Fibroblast of the conjunctiva (primary cell): ENCODE measurements around the gene BARX2.

Experiments
- DNase-seq: peaks from one replicate; pipeline ENCODE4 v3.0.0-alpha.2; 2010; ENCODE audit warnings: low read depth

Gene BARX2

DNA sequence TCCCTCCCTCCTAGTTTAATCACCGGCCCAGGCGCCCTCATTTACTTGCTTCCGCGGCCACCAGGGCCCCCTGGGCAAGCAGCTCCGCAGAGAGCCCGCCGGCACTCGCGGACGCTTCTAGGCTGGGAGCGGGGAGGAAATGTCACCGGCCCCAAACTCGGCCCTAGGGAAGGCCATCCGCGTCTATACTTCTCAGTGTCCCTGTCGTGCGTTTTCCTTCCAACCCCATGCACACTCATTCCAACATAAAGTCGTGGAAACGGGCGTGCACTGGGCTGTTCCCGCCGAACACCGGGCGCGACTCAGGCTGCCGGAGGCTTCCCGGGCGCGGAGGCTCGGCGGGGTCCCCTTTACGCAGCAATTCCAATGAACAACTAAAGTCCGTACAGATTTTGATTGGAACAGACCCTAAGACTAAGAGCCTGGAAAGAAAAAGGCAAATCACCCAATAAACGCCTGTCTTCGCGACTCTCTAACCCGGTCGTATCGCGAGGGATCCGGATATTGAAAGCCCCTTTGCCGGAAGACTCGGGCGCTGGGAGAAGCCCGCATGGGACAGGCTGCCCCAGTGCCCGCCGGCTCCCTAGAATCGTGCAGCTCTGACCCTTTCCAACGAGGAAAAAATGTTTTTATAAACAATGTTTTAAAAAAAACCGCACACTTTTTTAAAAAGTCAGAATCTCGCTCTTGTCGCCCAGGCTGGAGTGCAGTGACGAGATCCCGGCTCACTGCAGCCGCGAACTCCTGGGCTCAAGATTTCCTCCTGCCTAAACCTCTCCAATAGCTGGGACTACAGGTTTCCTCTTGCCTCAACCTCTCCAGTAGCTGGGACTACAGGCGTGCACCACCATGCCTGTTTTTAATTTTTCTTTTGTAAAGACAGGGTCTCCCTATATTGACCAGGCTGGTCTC, 1.3 kb upstream of the BARX2 start:
- no peak for DNase-seq

DNA sequence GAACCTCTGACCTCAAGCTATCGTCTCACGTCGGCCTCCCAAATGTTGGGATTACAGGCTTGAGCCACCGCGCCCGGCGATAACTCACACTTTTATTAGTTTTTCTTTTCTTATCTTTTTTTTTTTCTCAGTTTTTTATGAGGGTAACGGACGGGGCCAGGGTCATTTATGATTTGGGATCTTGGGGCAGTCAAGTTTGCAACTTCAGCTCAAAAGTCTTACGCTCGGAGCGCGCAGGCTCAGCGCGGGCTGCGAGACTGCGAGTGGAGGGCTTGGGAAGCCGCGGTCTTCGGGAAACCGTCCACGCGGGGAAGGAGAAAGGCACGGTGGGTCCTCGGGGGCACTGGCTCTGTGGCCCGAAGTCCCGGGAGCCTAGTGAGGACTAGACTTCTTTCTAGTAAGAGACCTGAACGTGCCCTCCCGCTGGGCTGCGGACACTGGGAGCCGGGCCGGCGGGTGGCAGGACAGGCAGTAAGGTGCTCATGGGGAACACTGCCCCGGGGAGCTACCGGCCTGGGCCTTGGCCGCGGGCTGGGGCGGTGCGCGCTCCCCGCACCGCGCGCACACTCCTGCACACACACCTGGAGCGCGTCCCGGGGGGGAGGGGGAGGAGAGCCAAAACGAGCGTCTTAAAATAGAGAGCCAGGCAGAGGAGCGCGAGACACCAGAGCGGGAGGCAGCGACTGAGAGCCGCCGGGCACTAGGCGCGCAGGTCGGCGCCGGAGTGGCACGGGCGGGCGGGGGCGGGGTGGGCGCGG, 476 bp upstream of the BARX2 start:
- DNase-seq = no peak

DNA sequence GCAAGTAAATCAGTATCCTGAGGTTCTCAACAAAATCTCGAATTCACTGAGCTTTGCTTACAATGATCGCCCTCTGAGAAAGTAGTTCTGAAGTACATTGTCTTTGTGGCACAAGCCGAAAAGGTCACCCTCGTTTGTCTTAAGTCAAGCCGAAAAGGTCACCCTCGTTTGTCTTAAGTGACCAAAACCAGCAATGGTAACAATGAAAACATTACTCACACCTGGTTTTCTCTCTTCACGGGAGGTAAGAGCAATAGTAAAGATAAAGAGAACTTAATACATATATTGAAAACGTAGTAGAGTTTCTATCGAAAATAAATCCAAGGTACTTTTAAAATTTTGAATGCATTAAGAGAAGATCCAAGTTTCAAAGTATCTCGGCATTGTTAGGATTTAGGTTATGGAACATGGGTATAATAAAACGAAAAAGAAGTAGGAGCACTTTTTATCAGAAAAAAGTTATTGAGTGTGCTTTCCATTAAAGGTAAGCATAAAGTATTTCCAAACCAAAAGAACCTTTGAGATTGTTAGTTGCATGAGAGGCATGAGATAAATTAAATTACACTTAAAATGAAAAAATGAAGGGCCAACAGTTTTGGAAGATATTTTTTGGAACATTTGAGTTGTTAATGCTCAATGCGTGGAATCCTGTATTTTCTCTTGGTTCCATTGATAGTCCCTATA, 1.2 kb downstream of the BARX2 start:
- no peak for DNase-seq

DNA sequence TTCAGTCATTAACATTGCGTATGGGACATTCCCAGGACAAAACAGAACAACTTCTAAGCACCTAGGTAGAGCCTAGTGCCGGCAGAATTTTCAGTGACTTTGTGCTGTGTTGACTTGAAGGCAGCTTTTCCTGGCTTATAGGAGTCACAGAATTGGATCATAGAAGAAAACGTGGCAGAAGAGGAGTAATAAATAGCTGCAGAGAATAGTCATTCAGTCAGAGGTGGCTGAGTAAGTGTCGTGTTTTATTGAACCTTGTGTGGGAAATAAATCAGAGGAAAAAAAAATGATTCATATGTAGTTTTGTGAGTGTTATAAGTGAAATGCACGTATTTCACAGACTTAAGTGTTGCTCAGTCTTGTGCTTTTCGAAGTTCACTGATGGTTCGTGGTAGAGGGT, 2.1 kb downstream of the BARX2 start:
- DNase-seq = no peak

DNA sequence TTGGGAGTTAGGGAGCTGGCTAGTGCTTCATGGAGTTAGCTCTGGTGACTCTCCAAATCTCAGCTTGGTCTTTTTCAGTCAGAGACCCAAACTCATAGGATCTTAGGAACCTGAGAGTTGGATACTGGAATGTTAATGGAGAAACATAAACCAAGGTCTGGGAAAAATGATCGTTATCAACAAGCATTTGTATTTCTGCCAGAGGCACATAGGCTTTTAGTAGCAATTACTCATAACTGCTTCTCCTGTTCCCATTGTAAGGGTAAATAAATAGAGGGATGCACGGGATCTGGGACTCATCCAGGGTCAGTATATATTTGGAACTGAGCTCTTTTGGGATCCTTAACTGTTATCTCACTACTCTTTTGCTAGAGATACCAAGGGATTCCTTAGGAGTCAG, 4.8 kb downstream of the BARX2 start:
- DNase-seq = no peak

DNA sequence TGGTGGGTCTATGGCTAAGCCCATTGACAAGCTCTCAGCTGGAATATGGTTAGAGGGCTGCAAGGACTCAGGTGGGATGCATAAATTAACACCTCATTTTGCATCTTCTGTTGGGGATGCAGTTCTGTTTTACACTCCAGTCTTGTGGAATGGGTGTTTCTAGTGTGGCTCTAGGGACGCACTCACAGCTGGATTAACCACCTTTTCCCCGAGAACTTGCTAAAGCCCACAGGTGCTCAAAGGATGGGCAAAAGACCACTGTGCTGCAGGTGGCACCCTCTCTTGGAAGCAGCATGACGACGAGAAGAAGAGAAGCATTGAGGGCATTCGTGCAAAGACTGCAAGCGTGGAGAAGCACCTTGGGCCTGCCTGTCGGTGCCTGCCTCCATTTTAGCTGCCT, 6.9 kb downstream of the BARX2 start:
- no peak for DNase-seq

DNA sequence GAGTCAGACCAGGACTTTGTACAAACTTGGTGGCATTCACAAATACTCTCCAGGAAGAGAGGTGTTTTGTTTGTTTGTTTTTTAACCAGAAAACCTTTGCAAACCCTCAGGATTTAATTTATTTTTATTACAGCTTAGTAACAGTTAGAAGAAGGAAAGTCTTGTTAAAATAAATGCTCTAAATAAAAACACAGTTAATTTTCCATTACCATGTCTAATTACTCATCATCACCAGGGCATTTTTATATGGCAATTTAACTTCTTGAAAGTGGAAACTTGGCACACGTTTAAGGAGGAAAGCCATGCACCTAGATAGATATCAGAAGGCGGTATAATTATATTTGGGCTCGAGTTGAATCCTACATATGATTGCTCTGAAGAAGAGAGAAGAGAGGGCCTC, 7.4 kb downstream of the BARX2 start:
- DNase-seq = no peak

DNA sequence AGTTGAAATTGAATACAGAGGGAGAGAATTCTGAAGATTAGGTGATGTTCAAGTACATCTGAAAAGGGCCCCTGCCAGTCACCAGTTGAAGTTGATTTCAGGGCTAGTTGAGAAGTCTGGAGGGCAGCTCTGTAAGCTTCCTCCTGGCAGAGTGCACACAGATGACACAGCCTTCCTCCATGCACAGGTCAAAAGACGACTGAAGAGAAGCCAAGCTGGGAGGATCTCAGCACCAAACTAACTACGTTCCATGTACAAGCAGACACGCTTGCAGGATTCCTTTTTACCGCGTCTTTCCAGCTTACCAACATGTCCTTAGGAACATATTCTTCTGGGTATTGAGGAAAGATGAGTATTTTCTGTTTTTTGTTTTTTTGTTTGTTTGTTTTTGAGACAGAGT, 7.9 kb downstream of the BARX2 start:
- DNase-seq = no peak

DNA sequence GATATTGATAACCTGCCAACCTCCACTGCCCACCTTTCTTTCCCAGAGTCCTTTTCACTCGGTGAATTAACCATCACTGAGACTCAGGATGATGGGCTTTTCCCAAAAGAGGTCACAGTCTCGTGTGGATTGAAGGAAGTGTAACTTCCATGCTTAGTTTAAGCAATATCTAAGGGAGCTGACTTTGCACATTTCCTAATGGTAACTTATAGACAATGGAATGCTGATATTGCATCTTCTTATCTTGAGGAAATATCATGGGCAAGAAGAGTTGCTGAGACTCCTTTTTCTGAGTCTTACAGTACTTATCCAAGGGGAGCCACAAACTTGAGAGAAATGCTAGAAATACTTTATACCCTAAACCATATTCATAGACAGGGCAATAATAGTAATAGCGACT, 8.8 kb downstream of the BARX2 start:
- no peak for DNase-seq

DNA sequence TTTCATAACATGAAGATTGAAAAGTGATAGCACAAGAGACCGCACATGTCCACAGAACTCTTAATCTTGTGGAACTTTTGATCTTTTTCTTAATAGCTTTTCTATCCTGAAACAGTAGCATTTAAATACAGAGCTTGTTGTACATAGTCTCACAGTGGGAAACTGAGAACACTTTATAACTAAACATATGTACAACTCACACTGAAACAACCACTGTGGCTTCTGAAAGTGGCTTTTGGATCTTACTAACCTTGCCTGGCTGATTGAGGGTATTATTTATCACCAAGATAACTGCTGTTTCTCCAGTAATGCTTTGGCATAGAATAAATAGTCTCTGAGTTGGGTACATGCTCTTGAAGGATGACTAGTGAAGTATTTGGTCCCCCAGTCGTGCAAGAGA, 10.2 kb downstream of the BARX2 start:
- DNase-seq = no peak

DNA sequence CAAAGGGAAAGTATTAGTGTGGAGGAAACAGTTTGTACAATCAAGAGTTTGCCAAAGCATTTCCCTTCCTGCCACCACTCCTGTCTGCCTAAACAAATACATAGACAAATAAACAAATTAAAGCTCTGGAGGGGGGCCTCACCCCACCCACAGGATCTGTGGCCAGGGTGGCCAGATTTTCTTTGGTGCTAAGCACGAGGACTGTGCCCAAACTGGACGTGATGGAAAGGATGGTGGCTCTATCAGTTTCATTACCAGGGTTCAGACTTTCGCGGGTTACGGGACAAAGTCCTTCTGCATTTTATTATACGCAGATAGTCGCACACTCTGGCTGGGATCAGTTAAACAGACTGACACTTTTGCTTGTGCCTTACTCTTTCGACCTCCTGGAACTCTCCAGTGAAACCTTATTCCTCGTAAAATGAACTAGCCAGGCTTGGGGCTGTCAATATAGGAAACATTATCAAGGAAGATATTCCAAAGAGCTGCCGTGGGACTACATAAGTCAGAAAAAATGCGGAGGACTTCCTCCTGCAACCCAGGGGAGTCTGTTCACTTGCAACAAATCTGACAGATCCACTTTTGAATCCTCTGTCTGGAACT, 11.2 kb downstream of the BARX2 start:
- DNase-seq = no peak

DNA sequence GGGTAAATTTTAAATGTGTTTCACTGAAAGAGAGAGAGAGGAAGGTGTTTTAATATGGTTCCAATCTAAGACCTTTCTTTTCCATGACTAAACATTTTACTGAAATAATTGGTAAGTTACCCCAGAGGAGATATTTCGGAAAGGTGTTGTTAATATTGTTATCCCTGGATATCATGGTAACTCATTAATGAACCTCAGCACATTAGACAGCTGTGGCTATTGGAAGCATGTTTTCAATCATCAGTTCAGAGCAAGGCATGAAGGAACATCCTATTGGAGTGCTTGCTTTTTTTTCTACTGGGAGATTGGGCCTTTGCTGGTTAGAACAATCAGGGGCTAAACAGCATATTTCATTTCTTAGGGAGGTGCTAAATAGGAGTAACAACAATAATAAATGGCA, 11.8 kb downstream of the BARX2 start:
- no peak for DNase-seq

DNA sequence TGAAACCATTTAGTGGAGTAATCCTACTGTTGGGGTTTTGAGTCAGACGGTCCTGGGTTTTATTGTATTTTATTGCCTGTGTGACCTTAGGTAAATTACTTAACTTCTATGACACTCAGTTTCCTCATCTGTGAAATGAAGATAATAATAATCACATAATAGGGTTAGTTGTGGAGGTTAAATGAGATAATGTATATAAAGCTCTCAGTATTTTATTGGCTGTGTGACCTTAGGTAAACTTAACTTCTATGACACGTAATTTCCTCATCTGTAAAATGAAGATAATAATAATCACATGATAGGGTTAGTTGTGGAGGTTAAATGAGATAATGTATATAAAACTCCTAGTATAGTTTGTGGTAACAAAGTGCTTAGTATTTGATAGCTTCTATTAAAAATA, 13.2 kb downstream of the BARX2 start:
- no peak for DNase-seq

DNA sequence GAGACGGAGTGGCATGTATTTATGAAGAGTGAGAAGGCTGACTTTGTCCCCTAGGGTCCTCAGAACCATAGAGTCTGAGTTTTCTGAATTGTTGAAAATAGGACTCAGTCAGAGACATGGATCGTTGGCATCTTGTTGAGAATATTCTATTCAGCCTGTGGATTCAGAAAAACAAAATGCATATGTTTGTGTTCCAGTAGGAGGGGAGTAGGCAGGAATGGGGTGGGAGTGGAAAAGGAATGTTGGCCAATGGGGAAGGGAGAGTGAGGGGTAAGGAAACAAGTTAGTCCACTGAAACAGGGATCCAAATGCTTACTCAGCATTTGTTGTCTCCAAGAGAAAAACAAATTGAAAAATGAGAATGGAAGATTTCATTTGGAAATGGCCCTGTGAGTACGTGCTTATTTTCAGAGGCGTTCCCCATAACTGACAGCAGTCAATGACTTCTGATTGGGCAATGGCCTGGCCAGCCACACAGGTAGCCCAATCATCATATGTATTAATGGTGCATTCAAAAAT, 14.7 kb downstream of the BARX2 start:
- DNase-seq = no peak

DNA sequence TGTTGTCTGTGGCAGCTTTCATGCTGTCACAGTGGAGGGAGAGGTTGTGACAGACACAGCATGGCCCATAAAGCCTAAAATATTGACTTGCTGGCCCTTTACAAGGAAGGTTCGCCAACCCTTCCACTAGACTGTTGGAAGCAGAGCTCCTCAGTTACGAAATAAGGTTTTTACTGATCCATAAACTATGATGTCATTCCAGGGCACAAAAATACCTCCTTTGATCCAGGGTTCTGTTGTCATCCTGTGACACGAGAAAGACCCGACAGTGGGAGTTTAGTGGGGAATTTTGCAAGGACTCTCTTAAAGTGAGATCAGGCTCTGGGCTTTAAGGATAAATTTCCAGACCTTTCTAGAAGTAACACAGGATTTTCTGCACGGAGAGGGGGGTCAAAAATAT, 15.7 kb downstream of the BARX2 start:
- DNase-seq = no peak

DNA sequence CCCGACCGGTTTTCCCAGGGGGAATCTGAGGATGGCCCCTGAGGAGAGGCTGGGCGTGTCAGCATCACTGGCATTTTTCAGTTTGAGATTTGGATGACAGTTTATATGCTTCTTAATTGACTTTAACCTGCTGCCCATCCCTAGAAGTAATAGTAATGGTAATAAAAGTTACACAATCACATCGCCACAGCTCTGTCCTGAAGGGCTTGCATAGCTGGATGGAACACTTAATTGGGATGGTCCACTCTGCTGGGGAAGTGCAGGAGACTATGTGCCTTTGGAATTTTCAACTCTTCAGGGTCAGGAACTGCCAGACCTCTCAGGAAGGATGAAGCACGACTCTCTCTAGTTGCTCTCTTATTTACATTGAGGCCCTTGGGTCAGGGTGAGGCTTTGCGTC, 16.2 kb downstream of the BARX2 start:
- DNase-seq = no peak

DNA sequence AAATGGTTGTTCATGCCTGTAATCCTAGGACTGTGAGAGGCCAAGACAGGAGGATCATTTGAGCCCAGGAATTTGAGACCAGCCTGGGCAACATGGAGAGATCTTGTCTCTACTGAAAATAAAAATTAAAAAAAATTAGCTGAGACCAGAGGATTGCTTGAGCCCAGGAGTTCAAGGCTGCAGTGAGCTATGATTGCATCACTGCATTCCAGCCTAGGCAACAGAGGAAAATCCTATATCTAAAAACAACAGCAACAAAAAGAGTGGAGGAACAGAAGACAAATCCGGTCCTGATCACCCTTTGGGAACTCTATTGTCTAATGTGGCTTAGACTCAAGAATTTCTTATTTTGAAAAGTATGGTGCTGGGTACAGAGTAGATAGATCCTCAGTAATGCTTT, 17.3 kb downstream of the BARX2 start:
- DNase-seq = no peak

DNA sequence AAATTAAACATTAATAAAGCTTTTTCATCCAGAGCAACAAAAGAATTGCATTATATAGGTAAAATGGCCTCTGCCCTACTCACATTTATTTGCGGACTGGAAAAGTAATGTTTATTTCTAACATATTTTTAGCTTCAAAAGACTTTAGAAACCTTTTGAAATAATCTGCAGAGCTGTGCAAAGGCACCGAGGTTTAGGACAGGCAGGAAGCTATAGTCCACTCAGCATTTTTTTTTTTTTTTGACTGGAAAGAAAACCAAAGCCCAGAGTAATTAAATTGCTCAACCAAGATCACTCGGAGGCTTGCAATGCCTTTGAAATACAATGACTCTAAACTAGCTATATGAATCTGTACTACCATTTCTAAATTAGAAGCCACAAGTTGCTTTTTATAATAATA, 19.1 kb downstream of the BARX2 start:
- no peak for DNase-seq

DNA sequence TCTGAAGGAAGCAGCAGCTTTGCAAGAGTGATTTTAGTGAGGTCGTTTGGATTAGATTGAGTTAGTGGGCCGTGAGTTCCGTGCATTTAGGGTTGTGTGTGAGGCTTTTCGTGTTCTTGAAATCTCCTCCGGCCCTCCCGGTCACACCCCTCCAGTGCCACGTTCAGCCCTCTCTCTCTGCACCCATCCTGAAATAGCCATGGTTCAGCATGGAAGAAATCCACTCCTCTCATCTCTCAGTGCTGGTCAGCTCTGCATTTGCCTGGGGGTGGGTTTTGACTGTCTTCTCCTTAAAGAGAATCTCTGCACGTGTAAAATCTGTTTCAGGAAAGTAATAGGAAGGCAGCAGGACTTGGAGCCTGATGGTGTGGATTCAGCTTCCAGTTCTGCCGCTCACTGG, 19.8 kb downstream of the BARX2 start:
- no peak for DNase-seq

DNA sequence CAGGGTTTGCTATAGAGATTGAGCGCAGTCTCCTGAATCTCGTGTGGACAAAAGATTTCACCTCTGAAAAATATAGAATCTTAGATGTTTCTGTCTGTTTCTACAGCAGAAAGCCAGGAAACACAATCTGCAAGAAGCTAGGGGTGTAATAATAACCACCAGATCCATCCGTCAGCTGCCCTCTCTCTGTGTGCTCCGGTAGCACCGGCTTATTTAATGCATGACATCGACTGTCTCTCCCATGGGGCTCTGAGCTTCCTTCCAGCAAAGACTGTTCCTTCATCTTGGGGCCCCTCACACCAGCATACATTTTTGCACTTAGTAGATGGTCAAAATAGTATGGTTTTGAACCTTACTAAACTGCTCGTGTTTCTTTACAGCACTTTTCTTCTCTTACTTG, 20.2 kb downstream of the BARX2 start:
- DNase-seq = no peak

DNA sequence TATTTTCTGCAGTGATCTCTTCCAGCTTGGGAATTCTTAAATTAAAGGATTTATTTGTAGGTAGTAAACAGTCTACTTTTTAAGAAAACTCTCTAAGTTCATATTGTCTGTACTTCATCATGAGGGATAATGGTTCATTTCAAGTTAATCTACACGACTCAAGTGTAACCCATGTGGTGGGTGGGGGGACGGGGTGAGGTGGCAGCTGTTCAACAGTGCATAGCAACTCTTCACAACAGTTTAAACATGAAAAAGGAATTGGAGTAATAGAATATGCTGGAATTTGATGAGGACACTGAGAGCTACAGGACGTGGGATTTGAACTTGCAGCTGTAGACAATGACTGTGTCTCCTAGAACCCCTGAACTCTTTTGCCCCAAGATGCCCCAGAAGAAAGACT, 20.8 kb downstream of the BARX2 start:
- no peak for DNase-seq
